GM21717 (cell line): ENCODE results near the gene CSRP2.

Experiments
- ATAC-seq: cut with Tn5 transposase; IDR thresholded peaks from one replicate; pipeline ENCODE4 v1.9.1; 2021; ENCODE audit warnings: mild to moderate bottlenecking, moderate library complexity; ENCODE audit not compliant: unreplicated experiment

The CSRP2 gene

GRCh38 chr12:76864791-76865400, 13.9 kb downstream of the CSRP2 start:
- ATAC-seq, result peak; percentile 73

GRCh38 chr12:76863837-76864236, 15.0 kb downstream of the CSRP2 start:
- ATAC-seq, result no peak

GRCh38 chr12:76863005-76863670, 15.7 kb downstream of the CSRP2 start:
- ATAC-seq, result no peak

- no peak for ATAC-seq
Observed at GRCh38 chr12:76860256-76860655, 18.6 kb downstream of the CSRP2 start.

- no peak for ATAC-seq
Observed at GRCh38 chr12:76859611-76860010, 19.2 kb downstream of the CSRP2 start.

- ATAC-seq, result no peak
Observed at GRCh38 chr12:76856018-76856644, 22.7 kb downstream of the CSRP2 start.

GRCh38 chr12:76855271-76855670, 23.5 kb downstream of the CSRP2 start:
- no peak for ATAC-seq

- no peak for ATAC-seq
Observed at GRCh38 chr12:76852106-76852505, 26.7 kb downstream of the CSRP2 start.

- no peak for ATAC-seq
Observed at GRCh38 chr12:76848132-76848531, 30.7 kb downstream of the CSRP2 start.

GRCh38 chr12:76847260-76847659, 31.6 kb downstream of the CSRP2 start:
- ATAC-seq, result no peak

GRCh38 chr12:76836633-76837032, 42.2 kb downstream of the CSRP2 start:
- no peak for ATAC-seq

- ATAC-seq, result no peak
Observed at GRCh38 chr12:76830436-76830835, 48.4 kb downstream of the CSRP2 start.

- ATAC-seq, result no peak
Observed at GRCh38 chr12:76820888-76821482, 57.8 kb downstream of the CSRP2 start.

GRCh38 chr12:76813972-76814371, 64.8 kb downstream of the CSRP2 start:
- no peak for ATAC-seq

GRCh38 chr12:76813265-76813664, 65.6 kb downstream of the CSRP2 start:
- ATAC-seq, result no peak

- ATAC-seq, result no peak
Observed at GRCh38 chr12:76811976-76812375, 66.8 kb downstream of the CSRP2 start.

GRCh38 chr12:76810671-76811419, 68.0 kb downstream of the CSRP2 start:
- no peak for ATAC-seq
